GM18505 (cell line): Measurements from ENCODE around the gene ELAVL1.

ENCODE experiments used
- ATAC-seq: cut with Tn5 transposase; IDR thresholded peaks from one replicate; pipeline ENCODE4 v1.9.1; 2021; ENCODE audit not compliant: unreplicated experiment
- POLR2A ChIP-seq: IDR thresholded peaks from 4 replicates; pipeline ENCODE4 v1.6.1; 2011; ENCODE audit warnings: borderline replicate concordance; ENCODE audit not compliant: insufficient read depth, insufficient read length; ENCODE audit errors: extremely low read depth

ELAVL1 gene

DNA sequence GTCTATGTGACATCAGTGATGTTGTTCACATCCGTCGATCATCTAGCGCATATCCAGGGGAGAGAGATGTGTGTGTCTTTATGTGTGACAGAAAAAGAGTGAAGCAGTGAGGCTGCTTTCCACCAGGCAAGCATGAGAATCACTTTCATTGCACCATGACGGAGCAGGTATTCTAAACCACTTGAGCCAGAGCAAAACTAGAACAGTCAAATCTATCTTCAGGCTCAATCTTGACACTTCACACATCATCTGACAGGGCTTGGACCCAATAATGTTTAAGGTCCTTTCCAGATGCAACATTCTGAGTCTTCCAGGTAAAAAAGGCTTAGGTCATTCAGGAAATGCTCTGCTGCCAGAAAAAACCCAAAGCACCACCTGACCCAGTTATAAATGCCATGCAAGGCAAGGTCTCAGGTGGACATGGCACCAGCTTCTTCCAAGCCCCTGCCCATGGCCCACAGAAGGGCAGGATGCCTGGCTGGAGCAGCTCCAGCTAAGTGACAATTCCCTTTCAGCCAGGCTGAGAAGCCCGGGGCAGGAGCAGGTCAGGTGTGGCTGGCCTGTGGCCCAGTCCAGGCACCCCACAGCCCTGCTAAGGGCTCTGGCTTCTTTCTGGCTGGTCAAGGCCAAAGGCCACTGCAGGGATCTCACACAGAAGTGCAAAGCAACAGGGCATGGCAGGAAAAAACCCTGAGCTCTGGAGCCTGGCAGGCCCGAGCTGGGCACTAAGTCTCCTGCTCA lies 5.0 kb downstream of the ELAVL1 start:
- ATAC-seq, result no peak
- no peak for TF ChIP-seq POLR2A

DNA sequence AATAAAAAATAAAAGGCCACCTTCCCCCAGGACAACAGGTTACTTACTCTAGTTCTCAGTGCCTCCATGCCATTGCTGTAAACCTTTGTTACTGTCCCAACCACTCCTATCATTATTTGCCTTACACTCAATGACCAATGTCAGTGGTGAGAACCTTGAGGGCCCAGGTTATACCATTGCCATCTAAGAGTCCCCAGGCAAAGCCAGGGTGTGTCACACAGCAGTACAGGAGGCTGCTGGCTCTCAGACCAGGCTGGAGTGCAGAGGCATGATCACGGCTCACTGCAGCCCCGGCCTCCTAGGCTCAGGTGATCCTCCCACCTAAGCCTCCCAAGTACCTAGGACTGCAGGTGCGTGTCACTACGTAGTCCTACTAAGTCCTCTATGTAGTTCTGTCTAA lies 6.1 kb downstream of the ELAVL1 start:
- no peak for TF ChIP-seq POLR2A
- ATAC-seq, result no peak

- ATAC-seq, result no peak
- TF ChIP-seq POLR2A, result no peak
Measured at GRCh38 chr19:7997809-7998480, 7.5 kb downstream of the ELAVL1 start.

GRCh38 chr19:7996883-7997282 lies 8.6 kb downstream of the ELAVL1 start:
- no peak for ATAC-seq
- TF ChIP-seq POLR2A, result no peak

- no peak for ATAC-seq
- TF ChIP-seq POLR2A, result no peak
Measured at GRCh38 chr19:7995810-7996158, 9.7 kb downstream of the ELAVL1 start.

GRCh38 chr19:7994928-7995809 lies 10.3 kb downstream of the ELAVL1 start:
- TF ChIP-seq POLR2A, result no peak
- ATAC-seq, result no peak

DNA sequence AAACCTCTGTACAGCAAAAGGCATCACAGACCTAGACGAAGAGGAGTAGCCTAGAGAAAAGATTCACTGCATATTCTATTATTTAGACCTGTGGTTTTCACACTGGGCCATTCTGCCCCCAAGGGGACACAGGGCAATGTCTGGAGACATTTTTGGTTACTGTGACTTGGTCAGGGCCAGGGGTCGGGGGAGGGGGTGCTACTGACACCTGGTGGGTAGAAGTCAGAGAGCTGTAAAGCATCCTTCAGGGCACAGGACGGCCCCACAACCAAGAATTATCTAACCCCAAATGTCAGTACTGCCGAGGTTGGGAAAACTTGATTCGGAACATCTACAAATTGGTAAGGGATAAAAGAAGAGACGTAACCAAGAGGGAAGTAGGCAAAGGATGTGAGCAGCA lies 11.3 kb downstream of the ELAVL1 start:
- TF ChIP-seq POLR2A, result no peak
- no peak for ATAC-seq

DNA sequence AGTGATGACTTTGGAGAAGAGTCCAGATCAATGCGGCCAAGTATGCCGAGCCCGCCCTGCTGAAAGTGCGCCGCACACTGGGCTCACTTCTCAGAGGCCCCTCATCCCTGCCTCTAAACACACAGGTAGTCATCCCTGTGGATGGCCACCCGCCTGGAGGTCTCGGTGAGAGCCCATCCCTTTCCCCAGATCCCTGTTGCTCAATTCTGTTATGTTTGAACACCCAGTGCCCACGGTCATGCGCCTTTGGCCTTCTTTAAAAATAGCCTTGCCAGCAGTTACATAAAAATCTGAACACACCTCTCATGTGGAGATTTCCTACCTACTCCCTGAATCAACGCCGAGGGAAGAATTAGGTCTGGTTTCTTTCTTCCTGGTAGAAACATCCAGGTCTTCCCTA lies 11.9 kb downstream of the ELAVL1 start:
- ATAC-seq, result no peak
- no peak for TF ChIP-seq POLR2A

GRCh38 chr19:7992575-7992974 lies 12.9 kb downstream of the ELAVL1 start:
- ATAC-seq, result no peak
- TF ChIP-seq POLR2A, result no peak

GRCh38 chr19:7989071-7989575 lies 16.3 kb downstream of the ELAVL1 start:
- no peak for ATAC-seq
- TF ChIP-seq POLR2A, result no peak

DNA sequence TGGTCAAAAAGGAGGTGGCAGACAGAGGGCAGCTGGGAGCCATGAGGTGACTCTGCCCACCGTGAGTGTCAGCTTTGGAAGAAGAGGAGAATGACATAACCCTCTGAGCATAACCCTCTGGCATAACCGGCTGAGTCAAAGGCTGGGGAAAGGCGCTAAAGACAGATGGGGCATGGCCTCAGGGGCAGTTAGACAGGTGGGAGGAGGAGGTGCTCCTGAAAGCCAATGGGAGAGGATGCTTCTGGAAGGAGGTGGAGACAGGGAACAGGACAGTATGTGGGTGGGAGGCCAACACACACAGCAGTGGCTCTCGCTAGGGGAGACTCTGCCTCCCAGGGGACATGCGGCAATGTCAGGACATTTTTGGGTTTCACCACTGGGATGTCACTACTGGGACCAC lies 17.1 kb downstream of the ELAVL1 start:
- ATAC-seq, result no peak
- TF ChIP-seq POLR2A, result no peak

GRCh38 chr19:7987114-7987768 lies 18.2 kb downstream of the ELAVL1 start:
- TF ChIP-seq POLR2A, result no peak
- ATAC-seq, result no peak
